Stimulated activated CD4-positive, alpha-beta T cell treated with anti-CD3 and anti-CD28 coated beads, Interleukin-2, amount 100 ng/mL, for 24 hours (primary cell): ENCODE data around the gene ANLN.
"Not testable (repeated sequence)": the region's sequence is repeated elsewhere in the genome, so short reads cannot be mapped to it uniquely, and the experiment has no call there.

Experiments
- DNase-seq, 2 donors: peaks; one replicate each; pipeline ENCODE4 v3.0.0-alpha.2; 2020

Gene ANLN

DNA sequence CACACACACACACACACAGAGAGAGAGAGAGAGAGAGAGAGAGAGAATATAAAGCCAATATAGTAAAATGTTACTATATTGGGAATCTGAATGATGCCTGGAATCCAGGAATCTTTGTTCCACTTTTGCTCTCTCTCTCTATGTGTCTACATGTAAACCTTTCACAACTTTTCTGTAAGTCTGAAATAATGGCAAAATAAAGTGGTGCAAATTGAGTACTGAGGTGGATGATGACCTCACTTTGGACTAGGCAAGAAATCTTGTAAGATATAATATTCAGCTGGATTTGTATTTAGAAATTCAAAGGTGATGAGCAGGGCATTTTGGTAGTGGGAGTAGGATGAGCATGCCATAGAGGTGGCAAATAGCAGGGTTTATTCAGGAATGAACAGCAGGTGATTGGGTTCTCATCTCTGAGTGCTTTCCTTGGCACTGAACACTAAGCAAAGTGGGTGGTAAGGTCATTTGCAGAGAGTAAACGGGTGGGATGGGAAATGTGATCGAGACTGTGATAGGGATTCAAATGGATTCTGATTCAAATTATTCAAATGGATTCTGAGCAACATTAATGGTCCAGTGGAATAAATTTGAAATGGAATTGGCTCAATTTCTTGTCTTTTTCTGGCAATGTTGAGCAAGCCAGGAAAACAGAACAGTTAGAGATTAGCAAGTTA is 9.7 kb upstream of the ANLN start:
- no peak for DNase-seq

DNA sequence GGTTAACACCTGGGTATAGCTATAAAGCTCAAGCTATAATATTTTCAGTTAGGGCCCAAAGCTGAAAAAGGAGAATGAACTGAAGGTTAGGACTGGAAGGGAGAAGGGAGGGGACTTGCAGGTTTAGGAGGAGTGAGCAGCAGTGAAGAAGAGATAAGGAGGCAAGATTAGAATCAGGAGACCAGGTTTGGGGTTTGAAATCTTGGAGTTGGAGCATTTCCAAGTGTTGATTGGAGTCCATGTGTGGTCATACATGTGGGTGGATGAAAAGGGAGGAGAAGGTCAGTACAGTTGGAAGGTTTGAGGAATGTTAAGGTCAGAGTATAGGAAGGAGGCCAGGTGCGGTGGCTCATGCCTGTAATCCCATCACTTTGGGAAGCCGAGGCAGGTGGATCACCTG is 8.6 kb upstream of the ANLN start:
- DNase-seq: no peak

DNA sequence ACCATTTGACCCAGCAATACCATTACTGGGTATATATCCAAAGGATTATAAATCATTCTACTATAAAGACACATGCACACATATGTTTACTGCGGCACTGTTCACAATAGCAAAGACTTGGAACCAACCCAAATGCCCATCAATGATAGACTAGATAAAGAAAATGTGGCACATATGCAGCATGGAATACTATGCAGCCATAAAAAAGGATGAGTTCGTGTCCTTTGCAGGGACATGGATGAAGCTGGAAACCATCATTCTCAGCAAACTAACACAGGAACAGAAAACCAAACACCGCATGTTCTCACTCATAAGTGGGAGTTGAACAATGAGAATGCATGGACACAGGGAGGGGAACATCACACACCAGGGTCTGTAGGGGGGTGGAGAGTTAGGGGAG is 6.4 kb upstream of the ANLN start:
- DNase-seq: not testable (repeated sequence)

GRCh38 chr7:36385646-36386045 is 4.0 kb upstream of the ANLN start:
- not testable (repeated sequence) for DNase-seq

- no peak for DNase-seq
Observed at GRCh38 chr7:36387435-36388231, 2.0 kb upstream of the ANLN start.

- DNase-seq: no peak
Observed at GRCh38 chr7:36388423-36388822, 1.2 kb upstream of the ANLN start.

- DNase-seq: peak; percentile 62 to 80
Observed at GRCh38 chr7:36390199-36391090, 783 bp downstream of the ANLN start.

DNA sequence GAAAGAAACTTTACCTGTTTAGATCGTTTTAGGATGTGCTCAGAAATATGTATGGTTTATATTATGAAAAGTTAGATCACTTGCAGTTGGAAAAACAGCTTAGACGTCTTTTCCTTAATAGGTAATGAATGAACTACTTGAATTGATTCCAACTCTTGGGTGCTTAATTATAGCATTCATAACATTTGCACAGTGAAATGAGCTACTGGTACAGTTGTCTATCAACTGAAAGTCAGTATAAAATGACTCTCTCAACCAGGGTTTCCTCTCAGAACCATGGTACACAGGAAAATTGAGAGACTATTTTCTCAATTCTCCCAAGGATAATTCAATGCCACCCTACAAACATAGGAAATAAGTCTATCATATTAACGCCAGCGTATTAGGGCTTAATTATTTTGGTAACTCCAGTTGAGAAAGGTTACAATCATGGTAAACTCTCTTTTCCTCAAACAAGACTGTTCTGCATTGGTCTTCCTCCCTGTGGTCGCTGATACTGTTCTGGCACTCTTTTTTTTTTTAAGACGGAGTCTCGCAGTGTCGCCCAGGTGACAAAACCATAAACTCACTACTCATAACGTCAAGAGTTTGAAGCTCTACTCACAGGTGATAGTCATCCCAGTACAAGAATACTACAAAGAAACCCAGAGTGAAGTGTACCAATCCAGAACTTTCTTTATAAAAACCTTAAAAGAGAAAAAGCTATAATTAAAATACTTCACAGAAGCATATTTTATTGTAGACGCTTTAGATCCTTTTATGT is 2.0 kb downstream of the ANLN start:
- DNase-seq: no peak

- DNase-seq: no peak
Observed at GRCh38 chr7:36393826-36394225, 4.2 kb downstream of the ANLN start.

- no peak for DNase-seq
Observed at GRCh38 chr7:36395171-36395894, 5.7 kb downstream of the ANLN start.

GRCh38 chr7:36396150-36396549 is 6.5 kb downstream of the ANLN start:
- DNase-seq: peak in 1 of 2 donors; percentile 6

- no peak for DNase-seq
Observed at GRCh38 chr7:36400036-36400435, 10.4 kb downstream of the ANLN start.

DNA sequence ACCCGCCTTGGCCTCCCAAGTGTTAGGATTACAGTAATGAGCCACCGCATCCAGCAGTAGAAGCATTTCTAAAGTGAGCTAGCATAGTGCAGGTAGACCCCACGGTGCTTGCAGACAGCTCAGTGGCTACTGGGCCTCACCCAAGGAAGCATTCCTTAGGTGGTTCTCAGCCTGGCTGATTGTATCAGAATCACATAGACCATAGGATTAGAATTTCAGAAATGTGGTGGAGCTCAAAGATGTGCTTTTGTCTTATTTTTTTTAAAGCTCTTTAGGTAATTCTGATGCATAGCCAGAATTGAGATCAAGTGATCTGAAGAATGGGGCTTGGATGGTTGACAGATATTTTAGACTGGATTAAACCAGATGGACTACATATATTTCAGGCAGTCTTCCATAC is 10.9 kb downstream of the ANLN start:
- DNase-seq: no peak

GRCh38 chr7:36403452-36403851 is 13.8 kb downstream of the ANLN start:
- no peak for DNase-seq

- DNase-seq: no peak
Observed at GRCh38 chr7:36404639-36405408, 15.2 kb downstream of the ANLN start.

DNA sequence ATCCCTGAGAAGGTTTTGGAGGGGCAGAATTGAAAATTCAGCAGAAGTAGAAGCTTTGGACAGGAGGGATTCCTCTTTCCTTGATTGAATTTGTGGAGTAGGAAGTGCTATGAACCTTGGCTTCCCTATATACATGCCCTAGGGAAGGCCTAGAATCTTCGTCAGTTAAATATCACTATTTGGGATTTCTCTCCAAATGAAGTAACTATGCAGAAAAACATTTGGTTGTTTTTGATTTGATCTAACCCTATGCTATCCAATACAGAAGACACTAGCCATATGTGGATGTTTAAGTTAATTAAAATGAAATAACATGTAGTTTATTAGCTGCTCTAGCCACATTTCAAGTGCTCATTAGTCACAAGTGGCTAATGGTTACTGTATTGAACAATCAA is 15.7 kb downstream of the ANLN start:
- DNase-seq: no peak

- DNase-seq: no peak
Observed at GRCh38 chr7:36406156-36406555, 16.5 kb downstream of the ANLN start.

DNA sequence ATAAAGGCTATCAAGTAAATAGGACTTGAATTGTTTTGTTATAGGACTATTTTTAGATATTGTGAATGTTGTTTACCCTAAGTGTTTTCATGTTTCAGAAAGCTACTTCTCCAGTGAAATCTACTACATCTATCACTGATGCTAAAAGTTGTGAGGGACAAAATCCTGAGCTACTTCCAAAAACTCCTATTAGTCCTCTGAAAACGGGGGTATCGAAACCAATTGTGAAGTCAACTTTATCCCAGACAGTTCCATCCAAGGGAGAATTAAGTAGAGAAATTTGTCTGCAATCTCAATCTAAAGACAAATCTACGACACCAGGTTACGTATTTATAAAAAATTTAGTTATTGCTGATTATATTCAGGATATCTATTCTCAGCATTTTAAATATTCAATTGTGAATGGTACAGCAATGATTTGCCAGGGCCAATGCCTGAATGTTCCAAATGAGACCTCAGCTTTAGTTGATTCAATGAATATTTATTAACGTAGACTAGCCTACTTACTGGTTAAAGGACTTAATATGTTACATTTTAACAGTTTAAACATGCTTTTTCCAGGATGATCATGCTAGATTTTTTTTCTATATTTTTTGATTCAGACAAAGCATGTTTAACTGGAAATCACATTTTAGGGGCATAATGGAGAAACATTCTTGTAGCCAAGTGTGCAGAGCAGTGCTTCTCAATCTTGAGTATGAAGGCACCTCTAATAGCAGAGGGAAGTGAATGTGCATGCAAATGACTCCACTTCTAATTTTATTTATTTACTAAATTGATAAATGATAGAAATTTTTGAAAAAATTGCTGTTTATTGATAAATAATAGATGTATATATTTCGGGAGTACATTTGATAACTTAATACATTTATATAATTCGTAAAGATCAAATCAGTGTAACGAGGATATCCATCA is 18.2 kb downstream of the ANLN start:
- DNase-seq: no peak

- no peak for DNase-seq
Observed at GRCh38 chr7:36408589-36408988, 18.9 kb downstream of the ANLN start.

DNA sequence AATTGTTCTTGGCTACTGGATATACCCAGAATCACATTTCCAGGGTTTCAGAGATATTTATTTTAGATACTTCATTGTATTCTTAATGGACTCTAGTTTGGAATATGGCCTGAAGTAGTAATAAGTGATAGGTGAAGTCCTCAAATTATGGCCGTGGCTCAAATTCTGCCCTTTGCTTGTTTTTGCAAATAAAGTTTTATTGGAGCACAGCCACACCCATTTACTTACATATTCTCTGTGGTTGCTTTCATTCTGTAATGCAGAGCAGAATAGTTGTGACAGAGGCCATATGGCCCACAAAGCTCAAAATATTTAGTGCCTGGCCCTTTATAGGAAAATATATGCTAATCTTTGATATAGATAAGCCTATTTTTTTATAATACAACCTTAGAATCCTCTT is 19.5 kb downstream of the ANLN start:
- no peak for DNase-seq
